HG03135 (cell line): Measurements from ENCODE around the gene MMP28.

ENCODE experiments used
- ATAC-seq: cut with Tn5 transposase; IDR thresholded peaks from one replicate; pipeline ENCODE4 v1.9.1; 2021; ENCODE audit warnings: mild to moderate bottlenecking, moderate library complexity; ENCODE audit not compliant: unreplicated experiment

Gene MMP28

DNA sequence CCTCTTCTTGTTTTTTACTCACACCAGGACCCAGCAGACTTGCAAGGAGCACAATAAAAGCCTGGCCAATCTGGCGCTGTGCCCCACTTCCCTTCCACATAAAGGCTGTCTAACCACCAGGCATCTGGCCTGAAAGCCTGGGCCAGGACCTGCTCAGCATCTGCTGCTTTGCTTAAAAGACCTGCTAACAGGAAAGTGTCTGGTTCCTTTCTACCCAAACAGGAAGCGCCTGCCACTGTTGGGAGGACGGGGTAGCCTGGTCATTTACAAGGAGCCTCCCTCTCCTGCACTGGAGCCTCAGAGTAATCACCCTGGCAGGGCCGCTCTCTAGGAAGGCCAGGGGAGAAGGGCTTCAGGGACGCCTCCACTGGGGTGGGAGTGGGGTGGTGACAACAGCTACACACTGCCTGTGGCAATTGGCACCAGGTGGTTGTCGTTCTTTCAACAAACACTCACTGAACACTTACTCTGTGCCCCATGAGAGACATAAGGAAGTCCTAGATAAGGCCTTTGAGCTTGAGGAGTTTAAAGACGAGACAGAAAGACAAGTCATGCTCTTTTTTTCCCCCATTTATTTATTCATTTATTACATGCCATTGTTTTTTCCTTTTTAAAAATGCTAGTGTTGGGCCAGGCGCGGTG lies 6.3 kb upstream of the MMP28 start:
- no peak for ATAC-seq

DNA sequence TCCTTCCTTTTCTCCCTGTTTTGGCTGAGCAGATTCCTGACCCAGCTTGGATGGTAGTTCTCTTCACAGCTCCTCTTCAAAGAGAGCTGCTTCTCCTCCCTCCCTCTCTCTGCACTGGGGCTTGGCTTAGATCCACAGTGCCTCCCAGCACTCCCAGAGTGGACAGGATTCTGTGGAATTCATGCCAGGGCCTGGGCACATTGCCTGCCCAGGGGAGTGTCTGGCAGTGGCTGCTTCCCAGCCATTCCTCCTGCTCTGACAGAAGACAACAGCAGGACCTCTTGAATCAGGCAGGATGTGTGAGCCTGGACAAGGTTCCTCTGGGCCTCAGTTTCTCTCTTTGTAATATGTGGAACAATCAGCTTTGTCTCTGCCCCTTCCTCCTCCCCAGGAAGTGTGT lies 4.5 kb upstream of the MMP28 start:
- no peak for ATAC-seq

DNA sequence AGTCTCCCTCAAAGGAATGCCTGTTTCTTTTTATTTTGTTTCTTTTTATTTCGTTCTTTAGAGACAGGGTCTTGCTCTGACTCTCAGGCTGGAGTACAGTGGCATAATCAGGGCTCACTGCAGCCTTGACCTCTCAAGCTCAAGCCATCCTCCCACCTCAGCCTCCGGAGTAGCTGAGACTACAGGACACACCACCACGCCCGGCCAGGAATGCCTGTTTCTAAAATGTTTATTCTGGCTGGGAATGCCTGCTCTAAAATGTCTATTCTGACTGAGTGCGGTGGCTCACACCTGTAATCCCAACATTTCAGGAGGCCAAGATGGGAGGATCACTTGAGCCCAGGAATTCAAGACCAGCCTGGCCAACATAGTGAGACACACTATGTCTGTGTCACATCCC lies 2.5 kb upstream of the MMP28 start:
- no peak for ATAC-seq

DNA sequence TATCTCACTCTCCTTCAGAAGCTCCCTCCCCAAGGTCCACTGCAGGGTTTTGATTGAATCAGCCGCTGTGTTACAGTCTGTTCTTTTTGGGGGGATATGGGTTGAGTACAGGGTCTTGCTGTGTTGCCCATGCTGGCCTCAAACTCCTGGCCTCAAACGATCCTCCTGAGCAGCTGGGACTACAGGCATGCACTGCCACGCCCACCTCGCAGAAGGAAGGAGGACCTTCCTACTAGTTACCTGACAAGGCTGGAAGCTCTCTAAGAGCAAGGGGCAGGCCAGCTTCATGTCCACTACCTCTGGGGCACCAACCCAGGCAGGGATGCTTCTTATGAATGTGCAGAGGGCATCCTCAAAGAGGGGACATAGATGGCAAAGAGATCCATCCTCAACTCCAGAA lies 1.9 kb upstream of the MMP28 start:
- ATAC-seq = no peak

- ATAC-seq = no peak
Measured at GRCh38 chr17:35796942-35797341, 1.5 kb upstream of the MMP28 start.

- no peak for ATAC-seq
Measured at GRCh38 chr17:35795871-35796265, 427 bp upstream of the MMP28 start.

DNA sequence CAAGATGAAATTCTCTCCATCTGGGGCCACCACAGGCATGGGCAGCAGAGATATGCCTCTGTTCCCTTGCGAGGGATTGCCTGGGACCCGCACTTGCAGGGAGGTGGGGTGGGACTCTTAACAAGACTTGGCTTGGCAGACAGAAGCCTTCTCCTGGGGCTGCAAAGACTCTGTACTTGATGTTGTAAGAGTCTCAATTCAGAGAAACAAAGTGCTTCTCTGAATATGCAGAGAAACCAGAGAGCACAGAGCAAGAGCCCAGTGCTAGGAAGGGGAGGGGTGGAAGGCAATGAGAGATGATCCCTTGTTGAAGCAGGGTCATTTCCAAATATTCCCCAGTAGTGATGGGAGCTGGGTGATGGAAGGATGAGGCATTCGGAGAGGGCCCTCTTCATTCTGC lies 2.2 kb downstream of the MMP28 start:
- no peak for ATAC-seq

DNA sequence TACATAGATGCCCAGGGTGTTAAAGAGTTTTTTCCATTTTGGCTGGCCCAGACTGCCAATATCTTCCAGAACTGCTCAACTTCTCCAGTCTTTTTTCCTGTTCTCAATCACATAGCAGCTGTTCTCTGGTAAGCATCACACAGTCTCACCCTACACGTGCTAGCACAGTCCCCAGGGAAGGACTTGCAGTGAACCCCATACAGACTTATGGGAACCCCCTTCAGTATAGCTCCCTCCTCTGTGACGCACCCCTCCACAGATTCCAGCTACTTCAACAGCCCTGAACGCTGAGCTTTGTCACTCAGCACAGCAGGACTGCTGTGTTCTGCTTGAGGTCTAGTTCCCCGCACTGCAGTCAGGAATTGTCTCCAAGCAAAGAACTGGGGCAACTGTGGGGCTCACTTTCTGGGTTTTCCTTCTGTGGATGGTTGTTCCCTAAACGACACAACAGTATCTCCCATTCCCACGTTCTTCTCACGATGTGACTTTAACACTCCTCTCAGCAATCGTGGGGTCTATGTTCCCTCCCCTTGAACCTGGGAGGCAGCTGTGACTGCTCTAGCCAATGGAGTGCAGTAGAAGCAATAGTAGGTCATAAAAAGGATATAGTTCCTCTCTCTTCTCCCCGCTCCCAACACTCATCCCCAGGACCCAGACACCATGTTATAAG lies 3.6 kb downstream of the MMP28 start:
- no peak for ATAC-seq

DNA sequence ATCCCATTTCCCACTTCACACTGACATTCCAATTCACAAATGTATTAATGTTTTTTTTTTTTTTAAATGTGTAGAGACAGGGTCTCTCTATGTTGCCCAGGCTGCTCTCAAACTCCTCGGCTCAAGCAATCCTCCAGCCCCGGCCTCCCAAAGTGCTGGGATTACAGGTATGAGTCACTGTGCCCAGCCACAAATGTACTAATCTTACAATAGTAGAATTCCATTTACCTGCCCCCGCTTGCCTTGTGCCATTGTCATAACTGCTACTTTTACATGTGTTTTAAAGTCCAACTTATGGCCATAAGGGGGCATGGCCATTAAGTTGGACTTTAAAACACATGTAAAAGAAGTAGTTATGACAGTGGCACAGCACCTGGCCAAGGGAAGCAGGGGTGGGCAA lies 4.6 kb downstream of the MMP28 start:
- no peak for ATAC-seq

DNA sequence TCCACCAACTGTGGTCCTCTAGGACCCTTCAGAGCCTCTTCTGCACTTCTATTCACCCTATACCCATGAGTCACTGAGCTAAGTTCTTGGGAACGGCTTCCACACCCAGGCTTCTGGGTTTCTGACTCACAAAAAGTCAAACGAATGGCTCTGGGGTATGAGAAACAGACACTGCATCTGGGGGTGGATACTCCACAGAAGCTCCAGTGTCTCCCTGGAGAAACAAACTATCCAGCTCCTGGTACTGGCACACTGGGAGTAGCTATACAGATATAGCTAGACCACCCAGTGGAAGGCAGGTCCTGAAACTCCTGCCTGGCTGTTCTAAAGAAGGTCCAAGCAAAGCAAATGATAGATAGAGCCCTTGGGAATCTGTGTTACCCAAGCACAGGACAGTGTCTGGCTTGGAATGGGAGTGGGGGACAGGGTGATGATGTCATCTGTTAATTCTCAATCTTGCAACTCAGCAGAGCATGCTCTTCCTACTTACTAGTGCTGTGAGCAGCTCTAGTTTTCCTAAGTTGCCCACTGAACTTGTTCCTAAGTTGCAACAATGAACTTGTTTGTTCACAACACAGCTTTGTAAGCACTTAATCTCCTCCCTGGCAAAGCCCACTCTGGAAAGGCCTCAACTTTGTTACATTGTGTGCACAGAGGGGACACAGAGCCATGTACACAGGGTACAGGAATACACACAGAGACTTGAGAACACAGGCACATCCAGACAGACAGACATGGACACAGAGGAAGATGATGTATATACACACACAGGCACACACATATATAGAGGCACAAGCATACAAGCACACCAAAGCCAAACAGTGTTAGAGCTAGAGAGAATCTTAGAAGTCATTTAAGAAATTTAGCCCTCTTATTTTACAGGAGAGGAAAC lies 6.7 kb downstream of the MMP28 start:
- ATAC-seq = no peak

- ATAC-seq = no peak
Measured at GRCh38 chr17:35786941-35787432, 8.5 kb downstream of the MMP28 start.

- ATAC-seq = no peak
Measured at GRCh38 chr17:35784895-35785294, 10.5 kb downstream of the MMP28 start.

- ATAC-seq = no peak
Measured at GRCh38 chr17:35780950-35781349, 14.5 kb downstream of the MMP28 start.

DNA sequence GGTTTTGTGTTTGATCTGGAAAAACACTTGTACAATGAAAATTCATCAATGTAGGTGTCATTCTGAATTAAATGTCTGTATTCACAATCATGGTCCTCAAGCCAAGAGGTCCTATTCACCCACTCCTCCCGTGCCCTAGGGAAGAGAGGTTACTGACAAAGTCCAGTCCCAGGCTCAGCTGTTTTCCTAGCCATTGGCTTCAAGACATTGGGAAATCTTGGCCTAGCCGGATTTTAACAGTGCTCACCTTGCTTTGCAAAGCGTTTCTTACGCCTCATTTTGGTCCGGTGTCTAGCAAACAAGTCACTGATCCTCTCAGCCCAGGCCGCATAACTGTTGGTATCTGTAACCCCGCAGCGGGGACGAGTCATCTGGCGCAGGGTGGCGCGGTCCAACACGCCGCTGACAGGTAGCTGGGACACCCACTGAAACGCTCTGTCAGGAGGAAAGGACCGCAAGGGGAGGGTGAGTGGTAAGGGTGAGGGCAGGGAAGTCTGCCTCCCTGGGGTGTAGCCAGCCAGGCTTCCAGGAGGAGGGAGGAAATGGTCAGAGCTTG lies 16.7 kb downstream of the MMP28 start:
- ATAC-seq = no peak

GRCh38 chr17:35775583-35775982 lies 19.9 kb downstream of the MMP28 start:
- no peak for ATAC-seq

DNA sequence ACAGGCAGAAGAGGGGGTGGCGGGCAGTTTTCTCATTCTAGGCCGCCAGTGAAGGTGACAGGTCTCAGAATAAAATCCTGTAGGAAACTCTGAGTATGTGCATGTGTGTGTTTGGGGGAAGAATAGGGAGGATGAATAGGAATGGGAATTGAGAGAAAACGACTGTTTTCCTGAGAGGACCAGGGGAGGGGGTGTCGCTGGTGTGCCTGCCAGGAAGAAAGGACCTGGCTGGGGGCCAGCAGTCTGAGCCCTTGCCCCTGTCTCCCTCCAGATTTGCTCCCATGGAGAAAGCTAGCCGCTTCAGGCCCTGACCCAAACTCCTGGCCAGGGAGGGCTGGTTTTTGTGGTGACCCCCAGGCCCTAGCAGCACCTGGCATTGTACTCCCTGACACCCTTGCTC lies 20.4 kb downstream of the MMP28 start:
- no peak for ATAC-seq

DNA sequence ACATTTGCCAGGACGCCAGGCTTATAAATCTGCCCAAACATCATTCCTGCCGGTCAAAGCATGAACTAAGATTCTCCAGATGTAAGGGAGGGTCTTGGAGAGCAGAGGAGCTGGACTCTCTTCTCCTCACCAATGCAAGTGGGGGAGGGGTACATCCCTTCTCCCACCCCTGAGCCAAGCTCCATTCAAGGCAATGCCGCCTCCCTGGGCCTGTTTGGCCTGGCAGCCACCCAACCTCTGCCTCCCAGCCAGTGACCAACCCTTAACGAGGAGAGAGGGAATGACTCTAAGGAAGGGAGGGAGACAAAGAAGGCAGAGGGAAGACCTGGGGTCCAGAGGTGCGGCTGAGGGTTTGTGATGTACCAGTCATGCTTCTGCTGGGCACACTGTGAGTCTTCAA lies 20.9 kb downstream of the MMP28 start:
- ATAC-seq = no peak

DNA sequence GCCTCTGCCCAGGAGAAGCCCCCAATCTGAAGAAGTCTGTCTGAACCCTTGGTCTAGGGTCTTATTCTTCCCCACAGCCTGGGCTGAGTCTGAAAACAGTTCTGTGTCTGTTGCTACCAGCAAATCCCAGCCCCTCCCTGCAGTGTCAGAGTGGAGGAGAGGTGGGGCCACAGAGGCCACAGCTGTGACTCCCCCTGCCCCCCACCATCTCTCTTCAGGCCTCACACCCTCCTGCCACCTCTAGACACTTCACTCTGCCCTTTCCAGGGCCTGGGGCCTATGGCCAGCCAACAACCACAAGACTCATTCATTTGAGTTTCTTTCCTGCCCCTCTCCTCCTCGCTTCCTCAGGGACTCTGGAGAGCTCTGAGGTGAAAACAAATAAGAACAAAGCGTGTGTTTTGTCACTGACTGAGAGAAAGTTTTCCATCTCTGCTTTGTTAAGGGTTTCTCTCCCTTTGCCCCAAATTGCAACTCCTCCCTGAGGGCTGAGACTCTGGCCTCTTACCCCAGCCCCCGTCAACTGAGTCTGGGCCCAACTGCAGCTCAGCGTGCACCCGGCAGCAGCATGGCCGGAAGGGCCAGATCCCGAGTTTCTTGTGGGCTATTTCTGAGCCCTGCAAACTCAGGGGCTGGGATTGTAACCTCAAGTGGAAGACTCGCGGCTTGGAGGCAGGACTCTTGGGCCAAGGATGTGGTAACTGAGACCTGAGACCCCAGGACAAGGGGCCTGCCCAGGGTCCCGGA lies 21.6 kb downstream of the MMP28 start:
- ATAC-seq = no peak

GRCh38 chr17:35773129-35773528 lies 22.3 kb downstream of the MMP28 start:
- ATAC-seq = no peak

- ATAC-seq = no peak
Measured at GRCh38 chr17:35769895-35770486, 25.4 kb downstream of the MMP28 start.
